Renal cortex interstitium (tissue), 11 donors: ENCODE results near the gene KCNQ1. TPM values are rescaled to one million over a fixed set of nuclear protein-coding genes. Genes with fewer than 3 reads are reported as not detected.

Experiments
- DNase-seq, 11 donors: peaks; one replicate each; pipeline ENCODE4 v3.0.0-alpha.2; 2013; ENCODE audit warnings: low read depth in 9 of 11, low spot score in 4 of 11; ENCODE audit errors: extremely low read depth in 1 of 11
- polyA plus RNA-seq, 3 donors: library from polyadenylated mRNA; unstranded; fragments of 120-200 nt; gene quantifications; one replicate each; pipeline ENCODE4 v1.2.1, GENCODE V29; 2013; ENCODE audit not compliant: insufficient read length in 3 of 3

KCNQ1 gene
- polyA plus RNA-seq, 3 donors: 9.2 to 13.2 (median 10.6) TPM

DNA sequence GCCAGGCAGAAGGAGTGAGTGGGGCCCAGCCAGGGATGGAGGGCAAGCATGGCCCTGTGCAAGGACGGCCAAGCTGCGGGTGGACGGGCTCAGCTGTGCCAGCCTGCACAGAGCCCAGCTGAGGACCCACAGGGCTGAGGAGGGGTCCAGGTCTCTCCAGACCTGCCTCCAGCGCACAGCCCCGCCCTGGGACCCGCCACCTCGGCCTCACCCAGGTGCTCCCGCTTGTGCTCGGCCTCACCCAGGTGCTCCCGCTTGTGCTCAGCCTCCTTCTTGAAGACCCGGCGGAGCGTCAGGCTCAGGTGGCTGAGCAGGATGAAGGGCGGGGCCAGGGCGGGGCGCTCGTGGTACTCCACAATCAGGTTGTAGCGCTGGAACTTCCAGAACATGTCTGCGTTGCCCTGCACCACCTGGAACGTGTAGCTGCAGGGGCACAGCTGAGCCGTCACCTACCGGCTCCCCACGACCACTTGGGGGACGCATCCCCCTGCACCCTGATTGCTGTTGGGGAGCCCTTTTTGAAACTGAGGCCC lies 37.9 kb upstream of the KCNQ1 start:
- no peak for DNase-seq

DNA sequence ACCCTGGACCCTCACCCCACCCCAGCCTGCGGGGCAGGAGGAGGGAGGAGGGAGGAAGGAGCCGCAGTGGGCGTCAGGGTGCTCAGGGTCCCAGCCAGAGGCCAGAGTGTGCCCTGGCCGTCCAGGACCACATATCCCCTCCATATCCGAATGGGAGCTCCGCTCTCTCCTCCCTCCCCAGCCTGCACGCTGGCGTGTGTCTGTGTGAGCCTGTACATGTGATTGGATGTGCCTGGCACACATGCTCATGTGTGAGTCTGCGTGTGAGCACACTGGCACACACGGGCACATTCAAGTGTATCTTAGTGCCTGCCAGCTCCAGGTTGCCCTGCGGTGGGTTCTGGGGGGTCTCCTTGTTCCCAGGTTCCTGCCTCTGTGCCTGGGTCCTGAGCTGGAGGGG lies 36.1 kb upstream of the KCNQ1 start:
- peak in 1 of 11 donors; percentile 39 for DNase-seq

DNA sequence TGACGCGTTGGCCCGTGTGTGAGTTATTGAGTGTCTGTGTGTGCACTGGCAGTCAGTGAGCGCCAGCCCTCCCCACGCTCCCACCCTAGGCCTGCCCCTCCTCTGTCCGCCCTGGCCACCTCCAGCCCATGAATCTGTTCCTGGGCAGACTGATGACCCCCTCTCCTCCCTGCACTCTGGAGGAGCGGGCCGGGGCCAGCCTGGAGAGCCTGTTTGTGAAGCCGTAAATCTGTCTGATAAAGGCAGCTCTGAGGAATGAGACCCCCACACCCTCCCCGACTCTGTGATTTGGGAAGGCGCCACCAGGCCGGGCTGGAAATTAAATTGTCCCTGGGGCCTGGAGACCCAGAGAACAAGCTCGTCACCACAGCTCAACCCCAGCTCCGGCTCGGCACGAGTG lies 35.7 kb upstream of the KCNQ1 start:
- peak; percentile 74 to 93 (median 85) for DNase-seq

DNA sequence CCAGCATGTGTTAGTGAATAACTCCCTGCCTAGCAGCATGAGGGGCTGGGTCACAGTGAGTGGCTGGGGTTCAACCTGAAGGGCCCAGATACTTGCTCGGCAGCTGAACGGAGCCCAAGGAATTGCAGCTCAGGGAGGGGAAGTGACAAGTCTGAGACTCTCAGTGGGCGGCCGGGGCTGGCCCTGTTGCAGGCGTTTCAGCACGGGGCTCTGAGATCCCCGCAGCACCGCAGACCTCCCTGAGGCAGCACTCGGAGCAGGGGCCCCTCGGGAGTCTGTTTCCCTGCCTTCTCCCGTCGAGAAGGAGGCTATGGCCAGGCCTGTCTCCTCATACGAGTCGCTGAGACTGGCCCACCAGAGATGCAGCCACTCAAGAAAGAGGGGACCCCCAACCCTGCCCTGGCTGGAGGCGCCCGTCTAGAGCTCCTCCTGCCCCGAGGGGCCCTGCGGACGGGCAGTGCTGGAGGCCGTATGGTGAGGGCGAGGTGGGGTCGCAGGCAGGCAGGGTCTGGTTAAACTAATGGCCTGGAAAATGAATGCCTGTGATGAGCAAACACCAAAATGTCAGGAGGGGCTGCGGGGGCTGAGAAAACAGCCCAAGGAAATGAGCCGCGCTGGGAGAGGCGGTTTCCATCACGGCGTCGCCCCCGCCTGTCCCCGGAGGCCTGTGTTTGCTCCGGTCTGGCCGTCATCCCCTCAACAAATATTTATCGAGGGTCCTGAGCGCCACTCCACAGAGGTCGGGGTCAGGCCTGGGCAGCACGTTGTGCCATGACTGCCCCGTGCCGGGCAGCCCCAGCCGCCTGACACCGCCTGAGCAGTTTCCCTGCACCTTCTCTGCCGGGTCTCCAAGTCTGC lies 35.0 kb upstream of the KCNQ1 start:
- peak in 10 of 11 donors; percentile 53 to 76 (median 66) for DNase-seq

DNA sequence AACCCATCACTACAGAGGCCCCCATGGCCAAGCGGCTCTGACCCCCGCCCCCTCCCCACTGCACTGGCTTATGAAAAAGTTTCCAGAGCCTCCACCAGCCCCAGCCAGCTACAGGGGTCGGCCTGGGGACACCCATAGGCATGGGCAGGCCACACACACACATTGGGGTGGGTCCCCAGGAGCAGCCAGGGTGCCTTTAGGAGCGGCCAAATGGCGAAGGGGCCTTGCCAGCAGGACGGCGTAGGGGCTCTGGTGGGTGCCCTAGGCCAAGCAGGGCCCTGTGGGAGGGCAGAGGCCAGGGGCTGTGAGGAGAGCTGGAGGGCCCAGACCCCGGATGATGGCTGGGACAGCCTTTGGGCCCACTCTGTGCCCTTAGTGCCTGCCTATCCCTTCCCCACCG lies 34.2 kb upstream of the KCNQ1 start:
- DNase-seq: no peak

DNA sequence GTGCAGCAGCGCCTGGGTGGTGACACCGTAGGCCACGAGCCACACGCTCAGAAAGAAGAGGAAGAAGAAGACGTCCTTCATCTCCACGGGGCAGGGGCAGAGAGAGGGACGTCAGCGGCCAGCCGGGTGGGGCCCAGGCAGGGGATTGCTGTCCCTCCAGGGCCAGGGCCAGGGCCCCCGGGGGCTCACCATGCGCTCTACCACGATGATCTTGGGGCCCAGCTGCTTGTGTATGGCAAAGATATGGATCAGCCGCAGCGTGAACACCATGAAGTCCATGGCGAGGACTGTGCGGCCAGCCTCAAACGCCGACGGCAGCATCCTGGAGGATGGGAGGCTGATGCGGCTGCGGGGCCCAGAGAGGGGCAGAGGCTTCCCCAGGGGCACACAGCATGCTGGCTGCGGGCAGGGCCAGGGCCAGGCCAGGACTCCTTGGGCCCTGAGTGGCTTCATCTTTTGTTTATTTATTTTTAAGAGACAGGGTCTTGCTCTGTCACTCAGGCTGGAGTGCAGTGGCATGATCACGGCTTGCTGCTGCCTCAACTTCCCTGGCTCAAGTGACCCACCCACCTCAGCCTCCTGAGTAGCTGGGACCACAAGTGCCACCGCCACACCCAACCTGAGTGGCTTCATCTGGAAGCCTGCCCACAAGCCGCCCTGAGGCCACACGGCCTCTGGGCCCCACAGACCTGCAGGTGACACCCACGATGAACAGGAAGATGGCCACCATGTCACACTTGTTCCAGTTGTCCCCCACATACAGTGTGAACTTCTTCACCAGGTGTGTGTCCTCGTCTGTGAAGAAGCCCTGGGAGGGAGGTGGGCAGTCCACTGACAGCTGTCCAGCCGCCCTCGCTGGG lies 33.1 kb upstream of the KCNQ1 start:
- DNase-seq: no peak

DNA sequence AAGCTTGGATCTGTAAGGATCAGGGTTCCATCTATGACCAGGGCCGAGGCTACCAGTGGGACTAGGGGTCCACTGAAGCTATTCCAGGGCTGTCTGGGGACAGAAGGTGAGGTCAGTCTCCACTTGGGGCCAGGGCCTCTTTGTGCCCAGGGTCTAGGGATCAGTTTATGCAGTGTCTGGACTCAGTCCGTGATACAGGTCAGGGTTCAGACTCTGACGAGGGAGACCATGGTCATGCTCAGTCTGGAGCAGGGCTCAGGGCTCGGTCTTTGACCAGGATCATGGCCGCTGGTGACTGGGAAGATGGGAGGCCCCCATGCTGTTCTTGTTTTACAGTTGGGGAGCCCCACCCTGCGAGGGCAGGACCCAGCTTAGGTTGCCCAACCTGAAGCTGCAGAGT lies 32.5 kb upstream of the KCNQ1 start:
- no peak for DNase-seq

DNA sequence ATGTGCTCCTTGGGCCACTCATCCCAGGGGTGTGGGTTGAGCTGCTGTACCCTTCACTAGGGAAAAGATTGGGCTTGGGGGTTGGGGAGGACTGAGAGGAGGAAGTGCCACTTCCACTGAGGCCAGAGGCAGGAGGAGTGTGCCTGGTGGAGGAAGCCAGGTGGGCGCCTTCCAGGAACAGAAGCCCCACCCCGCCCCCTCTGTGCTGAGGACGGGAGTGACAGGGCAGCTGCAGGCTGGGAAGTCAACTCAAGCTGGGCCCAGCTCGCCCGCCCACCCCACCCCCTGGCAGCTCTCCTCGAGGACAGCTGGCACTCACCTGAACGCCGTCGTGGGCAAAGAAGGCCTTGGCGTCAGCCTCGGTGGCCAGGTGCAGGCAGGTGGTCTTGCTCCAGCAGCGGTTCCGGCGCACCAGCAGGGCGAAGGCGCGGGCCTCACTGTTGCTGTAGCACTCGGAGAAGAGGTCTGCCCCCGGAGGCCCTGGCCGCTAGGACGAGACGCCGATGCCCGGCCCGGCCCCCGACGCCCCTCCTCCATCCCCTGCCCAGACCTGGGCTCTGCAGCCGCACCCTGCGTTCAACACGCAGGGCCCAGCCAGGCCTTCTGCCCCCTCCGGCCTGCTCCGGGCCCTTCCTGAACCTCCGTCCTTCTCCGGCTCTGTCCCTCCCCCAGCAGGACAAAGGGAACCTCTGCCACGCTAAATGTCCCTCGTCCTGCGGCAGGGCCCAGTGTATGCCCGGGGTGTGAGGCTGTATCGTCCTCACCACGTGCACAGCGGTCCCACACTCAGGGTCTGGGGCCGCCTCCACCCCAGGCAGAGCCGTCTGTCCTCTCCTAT lies 30.8 kb upstream of the KCNQ1 start:
- no peak for DNase-seq

DNA sequence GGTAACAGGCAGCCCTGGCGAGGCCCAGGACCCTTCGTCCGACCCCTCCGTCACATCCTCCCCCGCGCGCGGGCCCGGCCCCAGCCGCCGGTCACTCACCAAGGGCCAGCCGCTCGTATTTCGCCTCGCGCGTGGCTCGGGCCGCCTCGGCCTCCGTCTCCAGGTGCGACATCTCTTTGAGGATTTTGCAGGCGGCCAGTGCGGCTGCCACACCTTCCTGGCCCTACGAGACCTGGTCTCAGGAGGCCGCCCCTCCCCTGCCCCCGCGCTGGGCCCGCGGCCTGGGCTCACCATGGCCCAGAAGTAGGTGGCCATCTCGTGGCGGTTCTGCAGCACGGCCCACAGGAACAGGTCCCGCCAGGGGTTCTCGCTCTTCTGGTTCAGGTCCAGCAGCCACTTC lies 30.2 kb upstream of the KCNQ1 start:
- no peak for DNase-seq

DNA sequence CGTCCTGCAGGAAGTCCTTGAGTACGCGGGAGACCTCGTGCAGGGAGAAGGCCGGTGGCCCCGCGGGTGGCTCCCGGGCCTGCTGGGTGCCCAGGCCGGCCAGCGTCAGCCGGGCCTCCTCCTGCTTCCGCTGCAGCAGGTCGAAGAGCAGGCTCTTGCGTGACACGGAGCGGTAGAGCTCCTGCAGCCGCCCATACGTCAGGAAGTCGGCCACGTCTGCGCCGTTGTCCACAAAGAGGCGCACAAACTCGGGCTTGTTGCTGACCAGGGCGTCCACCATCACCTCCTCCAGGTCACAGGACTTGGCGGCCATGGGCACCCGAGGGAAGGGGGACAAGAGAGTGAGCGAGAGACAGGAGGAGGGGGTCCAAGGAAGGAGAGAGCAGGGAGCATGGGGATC lies 29.6 kb upstream of the KCNQ1 start:
- no peak for DNase-seq

DNA sequence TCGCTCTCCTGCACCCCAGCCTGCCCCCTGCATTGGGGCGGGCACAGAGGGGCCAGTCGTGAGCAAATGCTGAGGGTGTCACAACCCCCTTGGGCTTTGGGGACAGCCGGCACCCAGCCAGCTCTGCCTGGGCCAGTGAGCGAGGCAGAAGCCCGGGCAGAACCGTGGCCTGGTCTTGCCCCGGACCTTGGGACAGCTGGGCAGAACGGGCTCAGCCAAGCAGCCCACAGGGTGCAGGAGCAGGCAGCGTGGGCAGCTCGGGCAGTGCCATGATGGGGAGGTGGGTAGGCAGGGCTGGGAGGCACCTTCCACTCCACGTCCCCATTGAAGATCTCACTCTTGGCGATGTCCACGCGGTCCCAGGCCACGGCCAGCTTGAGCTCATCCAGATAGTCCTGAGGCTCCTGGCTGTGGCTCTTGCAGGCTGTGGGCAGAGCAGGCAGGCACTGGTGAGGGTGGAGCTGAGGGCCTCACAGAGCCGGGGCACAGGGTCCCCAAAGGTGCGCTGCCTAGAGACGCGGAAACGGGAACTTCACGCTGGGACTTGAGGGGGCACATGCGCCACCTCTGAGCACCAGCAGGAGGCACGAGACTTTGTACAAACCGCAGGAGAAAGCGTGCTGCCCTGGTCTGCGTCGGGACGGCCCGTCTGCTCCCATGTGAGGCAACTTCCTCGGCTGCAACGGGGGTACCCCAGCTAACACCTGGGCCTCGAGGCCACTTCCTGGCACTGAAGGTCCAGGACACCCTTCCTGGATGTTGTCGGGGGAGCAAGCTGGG lies 29.0 kb upstream of the KCNQ1 start:
- no peak for DNase-seq

DNA sequence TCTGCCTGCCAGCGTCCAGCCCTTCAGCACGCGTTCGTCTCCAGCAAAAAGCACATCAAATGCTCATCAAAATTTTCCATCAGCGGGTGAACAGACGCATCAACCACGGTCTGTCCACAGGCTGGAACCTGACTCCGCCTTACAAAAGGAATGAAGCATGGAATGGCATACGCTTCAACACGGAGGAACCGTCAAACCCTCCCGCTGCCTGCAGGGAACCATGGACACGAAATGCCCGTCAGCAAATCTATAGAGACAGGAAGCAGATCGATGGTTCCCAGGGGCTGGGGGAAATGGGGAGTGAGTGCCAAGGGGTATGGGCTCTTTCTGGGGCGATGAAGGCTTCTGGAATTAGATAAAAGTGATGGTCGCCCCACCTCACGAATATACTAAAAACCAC lies 28.0 kb upstream of the KCNQ1 start:
- DNase-seq: no peak

DNA sequence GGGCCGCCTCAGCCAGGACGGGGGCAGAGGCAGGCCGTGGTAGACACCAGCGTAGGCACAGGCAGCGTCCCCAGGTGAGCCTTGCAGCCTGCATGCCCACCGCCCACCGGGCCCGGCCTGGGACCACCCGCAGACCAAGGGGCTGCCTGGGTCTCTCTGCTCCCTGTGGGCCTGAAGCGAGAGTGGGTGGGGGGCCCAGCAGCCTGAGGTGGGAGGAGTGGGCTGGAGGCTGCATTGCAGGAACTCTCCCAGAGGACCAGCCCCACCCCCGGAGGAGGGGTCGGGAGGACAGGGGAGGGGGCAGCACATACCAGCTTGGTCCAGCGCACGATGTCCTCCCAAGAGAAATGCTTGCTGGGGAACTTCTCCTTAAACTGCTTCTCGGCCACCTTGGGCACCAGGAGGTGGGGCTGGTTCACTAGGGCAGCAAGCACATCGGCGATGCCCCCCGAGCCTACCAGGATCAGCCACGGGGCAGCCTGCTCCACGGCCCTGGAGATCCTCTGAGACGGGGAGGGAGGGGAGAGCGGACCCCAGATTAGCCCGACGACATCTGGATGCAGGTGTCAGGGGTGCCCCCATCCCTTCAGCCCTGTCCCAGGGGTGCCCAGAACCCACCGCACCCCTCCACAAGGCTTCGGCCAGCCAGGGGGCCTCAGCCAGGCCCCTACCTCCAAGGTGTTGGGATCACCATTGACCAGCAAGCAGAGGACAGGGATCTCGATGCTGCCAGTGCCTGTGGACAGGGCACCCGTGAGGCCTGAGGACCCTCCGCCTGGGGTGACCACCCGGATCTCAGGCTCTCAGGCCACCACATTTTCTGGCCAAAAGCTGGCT lies 26.7 kb upstream of the KCNQ1 start:
- no peak for DNase-seq

DNA sequence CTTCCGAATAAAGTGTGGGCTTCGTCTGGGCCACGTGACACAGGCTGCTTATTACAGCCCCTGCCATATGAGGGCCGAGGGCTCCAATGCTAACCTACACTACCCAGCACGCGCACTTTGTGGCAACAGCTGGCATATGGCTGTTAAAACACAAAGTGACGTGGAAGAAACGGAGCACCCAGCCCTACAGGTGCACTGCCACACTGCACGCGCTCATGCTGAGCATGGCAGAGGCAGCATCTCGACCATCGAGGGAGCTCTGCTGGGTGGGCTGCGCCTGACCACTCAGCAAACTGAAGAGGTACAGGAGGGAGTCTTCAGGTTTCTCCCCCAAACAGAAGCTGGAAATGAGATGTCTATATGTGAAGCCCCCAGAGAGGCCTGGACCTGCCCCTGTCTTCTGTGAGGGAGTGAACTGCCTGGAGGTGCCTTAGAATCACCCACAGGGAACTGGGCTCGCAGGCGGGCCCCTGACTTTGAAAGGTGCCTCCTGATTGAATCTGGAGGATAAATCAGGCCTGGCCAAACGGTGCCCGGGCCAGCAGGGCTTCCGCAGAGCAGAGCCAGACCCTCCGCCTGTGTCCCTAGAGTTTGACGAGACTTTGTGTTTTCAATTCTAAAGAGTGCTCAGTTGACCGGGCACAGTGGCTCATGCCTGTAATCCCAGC lies 26.0 kb upstream of the KCNQ1 start:
- no peak for DNase-seq

DNA sequence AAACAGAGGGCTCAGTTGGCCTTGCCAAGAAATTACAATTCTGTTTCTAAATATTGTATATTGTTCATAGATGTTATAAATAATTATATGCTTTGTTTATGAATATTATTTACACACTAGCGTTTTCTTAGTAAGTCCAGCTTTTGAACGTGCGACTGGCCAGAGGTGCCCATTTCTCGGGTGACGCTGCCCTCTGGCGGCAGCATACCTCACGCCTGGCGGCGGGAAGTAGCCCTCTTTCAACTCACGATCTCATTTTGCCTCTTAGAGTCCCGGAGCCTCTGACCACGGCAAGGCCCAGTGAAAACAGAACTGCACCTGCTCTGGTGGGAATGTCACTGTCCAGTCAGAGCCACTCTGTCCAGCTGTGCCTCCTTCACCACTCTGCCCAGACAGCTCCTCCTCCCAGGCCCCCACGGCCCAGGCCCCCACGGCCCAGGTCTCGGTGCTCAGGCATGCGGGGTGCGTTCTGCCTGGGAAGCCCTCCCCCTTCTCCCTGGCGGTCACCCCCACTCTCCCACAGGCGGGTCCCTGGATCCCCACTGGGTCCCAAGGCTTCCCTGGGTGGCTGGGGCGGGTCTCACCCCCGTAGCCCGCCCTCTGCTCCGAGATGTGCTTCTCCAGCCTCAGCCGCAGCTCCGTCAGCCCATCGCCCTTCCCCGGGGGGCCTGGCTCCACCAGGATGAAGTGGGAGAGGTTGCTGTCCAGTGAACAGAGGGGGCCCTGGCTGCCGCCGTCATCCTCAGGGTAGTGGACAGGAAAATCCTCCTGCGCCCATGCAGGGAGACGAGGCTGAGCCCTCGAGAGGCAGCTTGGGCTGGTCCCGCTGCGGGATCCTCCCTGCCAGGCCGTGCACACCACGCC lies 24.9 kb upstream of the KCNQ1 start:
- DNase-seq: peak; percentile 62 to 88 (median 77)
